Endothelial cell of umbilical vein (primary cell): ENCODE results near the gene HGFAC. TPM values are rescaled to one million over a fixed set of nuclear protein-coding genes. Genes with fewer than 3 reads are reported as not detected.

Experiments used
- BruUV-seq: library from RNA; stranded (reverse); fragments of 400-500 nt; replicated peaks from 2 replicates; lab custom pipeline; 2021; lab: Mats Ljungman, UMichigan
- CTCF ChIA-PET: fragments of 300-600, 350-600 bp; sonication (Branson Sonifier 250); formaldehyde crosslinking; loops from one replicate; lab custom pipeline; 2021; ENCODE audit warnings: antibody characterized with exemption, inconsistent platforms; lab: Charles Lee
- POLR2A ChIA-PET: fragments of 300-600, 350-600 bp; sonication (Branson Sonifier 250); formaldehyde crosslinking; loops from one replicate; lab custom pipeline; 2021; ENCODE audit warnings: antibody characterized with exemption, inconsistent platforms; lab: Charles Lee
- DNase-seq: peaks from one replicate; pipeline ENCODE4 v3.0.0-alpha.2; 2011; ENCODE audit warnings: low read depth, low spot score
- FAIRE-seq: peaks from 2 replicates; lab custom pipeline; 2011; peaks lifted over from hg19 to GRCh38; lab: Jason Lieb, UNC
- H2AFZ ChIP-seq: 2 replicates; pipeline ENCODE4 v1.6.0; 2012; ENCODE audit warnings: low read depth, low read length, control low read depth, inconsistent platforms
- H3K27ac ChIP-seq: 2 replicates; pipeline ENCODE4 v1.5.1; 2011; ENCODE audit warnings: low read depth, mild to moderate bottlenecking, control low read depth, low read length, moderate library complexity; ENCODE audit not compliant: insufficient read depth
- H3K27me3 ChIP-seq, 2 experiments: 2 replicates each; pipeline versions ENCODE4 v1.6.0 to v1.6.1; 2011; ENCODE audit warnings: low read length in 2 of 2, mixed read lengths in 1 of 2; ENCODE audit not compliant: control insufficient read depth in 2 of 2, insufficient read depth in 2 of 2
- H3K36me3 ChIP-seq, 2 experiments: 2 replicates in 1 of 2; 3 replicates in 1 of 2; pipeline ENCODE4 v1.5.1; 2011; ENCODE audit warnings: low read length in 2 of 2, mild to moderate bottlenecking in 1 of 2, moderate library complexity in 1 of 2; ENCODE audit not compliant: control insufficient read depth in 2 of 2, insufficient read depth in 2 of 2; ENCODE audit errors: extremely low read depth in 1 of 2
- H3K4me1 ChIP-seq: 3 replicates; pipeline ENCODE4 v1.5.1; 2011; ENCODE audit warnings: mild to moderate bottlenecking, low read length; ENCODE audit not compliant: control insufficient read depth, insufficient read depth; ENCODE audit errors: extremely low read depth
- H3K4me2 ChIP-seq: 2 replicates; pipeline ENCODE4 v1.6.1; 2011; ENCODE audit warnings: low read length, control low read depth, mixed read lengths; ENCODE audit not compliant: insufficient read depth
- H3K4me3 ChIP-seq, 3 experiments: fragments of 200-600 bp in 1 of 3; sonication (generic), shearing (Covaris generic) in 1 of 3; replicated peaks in 1 of 3; 2 replicates each; pipeline ENCODE4 v1.5.1; 2011 to 2016; ENCODE audit warnings: control low read depth in 3 of 3, low read length in 3 of 3, mild to moderate bottlenecking in 2 of 3, inconsistent platforms in 1 of 3, low read depth in 1 of 3, moderate library complexity in 1 of 3; ENCODE audit not compliant: insufficient read depth in 1 of 3
- H3K79me2 ChIP-seq: 2 replicates; pipeline ENCODE4 v1.6.0; 2012; ENCODE audit warnings: low read length, inconsistent platforms; ENCODE audit not compliant: control insufficient read depth, insufficient read depth
- H3K9ac ChIP-seq: replicated peaks from 2 replicates; pipeline ENCODE3; 2011; ENCODE audit warnings: low read length, control low read depth; ENCODE audit not compliant: insufficient read depth; ENCODE audit errors: extremely low read depth
- H3K9me1 ChIP-seq: replicated peaks from 3 replicates; pipeline ENCODE4 v1.6.0; 2011; ENCODE audit warnings: mild to moderate bottlenecking, low read length; ENCODE audit not compliant: control insufficient read depth, insufficient read depth; ENCODE audit errors: extremely low read depth
- H3K9me3 ChIP-seq: replicated peaks from 2 replicates; pipeline ENCODE4 v1.5.1; 2012; ENCODE audit warnings: low read length, inconsistent platforms; ENCODE audit not compliant: control insufficient read depth, insufficient read depth
- H4K20me1 ChIP-seq: replicated peaks from 2 replicates; pipeline ENCODE3; 2011; ENCODE audit warnings: mild to moderate bottlenecking, low read length; ENCODE audit not compliant: control insufficient read depth, insufficient read depth; ENCODE audit errors: extremely low read depth
- FOS ChIP-seq: IDR thresholded peaks from 2 replicates; pipeline ENCODE4 v1.6.1; 2011; ENCODE audit warnings: mild to moderate bottlenecking, low read length, moderate library complexity, borderline replicate concordance; ENCODE audit not compliant: insufficient read depth
- GATA2 ChIP-seq: IDR thresholded peaks from 2 replicates; pipeline ENCODE4 v1.7.0; 2011; ENCODE audit warnings: low read depth, mild to moderate bottlenecking, moderate library complexity, mixed read lengths, low read length; ENCODE audit not compliant: insufficient read length, insufficient read depth
- JUN ChIP-seq: IDR thresholded peaks from 2 replicates; pipeline ENCODE4 v1.6.1; 2011; ENCODE audit warnings: borderline replicate concordance, low read depth; ENCODE audit not compliant: insufficient read length, insufficient read depth
- POLR2AphosphoS5 ChIP-seq: IDR thresholded peaks from 2 replicates; pipeline ENCODE4 v1.6.1; 2012; ENCODE audit warnings: low read depth, mild to moderate bottlenecking, control low read depth, low read length, moderate library complexity; ENCODE audit not compliant: insufficient read depth
- dilution Hi-C: fragments of 300-500 bp; cut with MboI; formaldehyde crosslinking; loops from one replicate; pipeline ENCODE4 v1.15.0; 2019; ENCODE audit warnings: low sequenced_read_pairs; ENCODE audit not compliant: extremely low pct_ligation_motif_present
- intact Hi-C: fragments of 100-400 bp; cut with micrococcal nuclease; formaldehyde crosslinking; loops from one replicate; pipeline ENCODE4 v1.10.0; 2022
- polyA plus RNA-seq, 4 experiments: library from polyadenylated mRNA; depleted of rRNA in 3 of 4; stranded (reverse) in 3 of 4; unstranded in 1 of 4; fragments of >200 nt; gene quantifications; 2 replicates each; pipeline versions ENCODE4 v1.2.1 to v1.2.3, GENCODE V29; 2011 to 2012; ENCODE audit warnings: missing spikeins in 1 of 4
- total RNA-seq: library from RNA; stranded (reverse); gene quantifications from 2 replicates; pipeline ENCODE4 v1.2.3, GENCODE V29; 2021
- TF ChIP-seq, protein P1 (sequence below), 2 donors: IDR thresholded peaks; 1 replicate in 1 of 2; 2 replicates in 1 of 2; pipeline ENCODE4 v1.5.1; 2011; ENCODE audit warnings: low read length in 2 of 2, mild to moderate bottlenecking in 2 of 2, moderate library complexity in 2 of 2, control low read depth in 1 of 2, inconsistent platforms in 1 of 2, low read depth in 1 of 2; ENCODE audit not compliant: insufficient read depth in 1 of 2; ENCODE audit errors: extremely low read depth in 1 of 2
- TF ChIP-seq, protein P2 (sequence below): IDR thresholded peaks from 2 replicates; pipeline ENCODE4 v1.6.1; 2011; ENCODE audit not compliant: insufficient read depth, insufficient read length

HGFAC gene
- total and polyA plus RNA-seq, 2 donors (not counting 3 experiments of a cell fraction or from before 2014, with no cell fraction given): 0.36 to 0.49 TPM

DNA sequence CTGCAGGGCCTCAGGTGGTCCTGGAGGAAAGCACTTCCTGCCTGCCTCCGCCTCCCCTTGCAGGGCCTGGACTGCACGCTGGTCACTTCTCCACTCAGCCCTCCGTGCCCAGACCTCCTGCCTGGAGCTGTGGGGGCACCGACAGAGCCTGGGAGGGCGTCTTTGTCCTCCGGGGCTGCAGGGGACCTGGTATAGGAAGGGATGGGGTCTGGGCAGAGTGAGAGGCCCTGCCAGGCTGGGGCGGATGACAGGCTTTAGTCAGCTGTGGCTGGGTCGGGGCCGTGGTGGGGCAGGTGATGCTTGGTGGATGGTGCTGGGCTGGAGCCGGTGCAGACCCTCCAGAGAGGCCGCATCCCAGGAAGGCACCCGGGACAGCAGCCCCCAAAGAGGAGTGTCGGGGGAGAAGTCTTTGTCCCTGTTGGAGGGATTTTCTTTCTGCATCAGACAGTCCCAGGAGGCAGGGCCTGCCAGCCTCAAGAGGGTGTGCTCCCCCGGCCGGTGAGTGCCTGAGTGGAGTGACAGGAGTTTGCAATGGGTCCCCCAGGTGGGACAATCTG, 22.7 kb downstream of the HGFAC start:
- H3K4me1 ChIP-seq: no peaks in the 10 kb centered on the region
- no peak overlapping the region for H3K9ac ChIP-seq
- DNase-seq (no peak), FAIRE-seq (no peak)
- no peaks in the 10 kb centered on the region for H3K9me1 ChIP-seq
- no peak overlapping the region for H3K4me2 ChIP-seq
- H3K27me3 ChIP-seq: peaks cover 7 to 9% of the 10 kb centered on the region in 2 experiments
- no peak overlapping the region for H3K27ac ChIP-seq
- H2AFZ ChIP-seq: no peak overlapping the region
- CTCF ChIA-PET: interaction anchor here (1.3 kb wide), 1 partner anchor 14 kb away, joined by 3 read pairs; no protein-coding TSS in a partner anchor
- TF ChIP-seq GATA2: no peak
- TF ChIP-seq FOS: no peak
- TF ChIP-seq, protein P1, sequence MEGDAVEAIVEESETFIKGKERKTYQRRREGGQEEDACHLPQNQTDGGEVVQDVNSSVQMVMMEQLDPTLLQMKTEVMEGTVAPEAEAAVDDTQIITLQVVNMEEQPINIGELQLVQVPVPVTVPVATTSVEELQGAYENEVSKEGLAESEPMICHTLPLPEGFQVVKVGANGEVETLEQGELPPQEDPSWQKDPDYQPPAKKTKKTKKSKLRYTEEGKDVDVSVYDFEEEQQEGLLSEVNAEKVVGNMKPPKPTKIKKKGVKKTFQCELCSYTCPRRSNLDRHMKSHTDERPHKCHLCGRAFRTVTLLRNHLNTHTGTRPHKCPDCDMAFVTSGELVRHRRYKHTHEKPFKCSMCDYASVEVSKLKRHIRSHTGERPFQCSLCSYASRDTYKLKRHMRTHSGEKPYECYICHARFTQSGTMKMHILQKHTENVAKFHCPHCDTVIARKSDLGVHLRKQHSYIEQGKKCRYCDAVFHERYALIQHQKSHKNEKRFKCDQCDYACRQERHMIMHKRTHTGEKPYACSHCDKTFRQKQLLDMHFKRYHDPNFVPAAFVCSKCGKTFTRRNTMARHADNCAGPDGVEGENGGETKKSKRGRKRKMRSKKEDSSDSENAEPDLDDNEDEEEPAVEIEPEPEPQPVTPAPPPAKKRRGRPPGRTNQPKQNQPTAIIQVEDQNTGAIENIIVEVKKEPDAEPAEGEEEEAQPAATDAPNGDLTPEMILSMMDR (IDR thresholded peaks at IDR 0.05; ENCODE audit: extremely low read depth in 1 of 2, insufficient read depth in 1 of 2, low read depth in 1 of 2, low read length in 2 of 2): no peak
- TF ChIP-seq JUN: no peak
- no peak for TF ChIP-seq POLR2AphosphoS5
- TF ChIP-seq, protein P2, sequence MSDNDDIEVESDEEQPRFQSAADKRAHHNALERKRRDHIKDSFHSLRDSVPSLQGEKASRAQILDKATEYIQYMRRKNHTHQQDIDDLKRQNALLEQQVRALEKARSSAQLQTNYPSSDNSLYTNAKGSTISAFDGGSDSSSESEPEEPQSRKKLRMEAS: no peak
- H3K79me2 ChIP-seq: no peaks in the 10 kb centered on the region
- POLR2A ChIA-PET: no interaction called here
- no peak overlapping the region for H3K4me3 ChIP-seq
- H3K36me3 ChIP-seq: no peaks in the 10 kb centered on the region
- H3K9me3 ChIP-seq: no peaks in the 10 kb centered on the region
- H4K20me1 ChIP-seq: no peaks in the 10 kb centered on the region
- intact Hi-C loops: no loop called here
- BruUV-seq: no TSS peak
- dilution Hi-C loops: no loop called here
